Chondrocyte (in vitro differentiated cells): ENCODE data around the gene GP1BA. TPM values are rescaled to one million over a fixed set of nuclear protein-coding genes. Genes with fewer than 3 reads are reported as not detected.

Source experiments
- DNase-seq: peaks from one replicate; pipeline ENCODE4 v3.0.0; 2021; ENCODE audit warnings: mixed read lengths, low spot score
- H3K27ac Mint-ChIP-seq: one replicate; pipeline ENCODE4 v1.8.0; 2021; ENCODE audit warnings: mild to moderate bottlenecking, moderate library complexity, mixed read lengths; ENCODE audit not compliant: unreplicated experiment
- H3K27me3 Mint-ChIP-seq: 2 replicates; pipeline ENCODE4 v1.8.0; 2021; ENCODE audit warnings: low read depth, mixed read lengths
- H3K36me3 Mint-ChIP-seq: 2 replicates; pipeline ENCODE4 v1.8.0; 2021; ENCODE audit warnings: low read depth, mixed read lengths
- H3K4me1 Mint-ChIP-seq: 2 replicates; pipeline ENCODE4 v1.8.0; 2021; ENCODE audit warnings: low read depth, mild to moderate bottlenecking, mixed read lengths
- H3K4me3 Mint-ChIP-seq: one replicate; pipeline ENCODE4 v1.8.0; 2021; ENCODE audit warnings: mild to moderate bottlenecking, moderate library complexity, mixed read lengths; ENCODE audit not compliant: unreplicated experiment
- H3K9me3 Mint-ChIP-seq: 2 replicates; pipeline ENCODE4 v1.8.0; 2021; ENCODE audit warnings: low read depth, mixed read lengths
- total RNA-seq: library from RNA; stranded (reverse); gene quantifications from 3 replicates; pipeline ENCODE4 v1.2.1, GENCODE V29; 2021
- TF ChIP-seq, protein P1 (sequence below): fragments of 200-600 bp; sonication (generic); IDR thresholded peaks from 2 replicates; pipeline ENCODE4 v1.5.0; 2021; ENCODE audit warnings: antibody characterized with exemption, mild to moderate bottlenecking, moderate library complexity

The GP1BA gene
- total RNA-seq, 1 donor from 2014 or later, result not detected

DNA sequence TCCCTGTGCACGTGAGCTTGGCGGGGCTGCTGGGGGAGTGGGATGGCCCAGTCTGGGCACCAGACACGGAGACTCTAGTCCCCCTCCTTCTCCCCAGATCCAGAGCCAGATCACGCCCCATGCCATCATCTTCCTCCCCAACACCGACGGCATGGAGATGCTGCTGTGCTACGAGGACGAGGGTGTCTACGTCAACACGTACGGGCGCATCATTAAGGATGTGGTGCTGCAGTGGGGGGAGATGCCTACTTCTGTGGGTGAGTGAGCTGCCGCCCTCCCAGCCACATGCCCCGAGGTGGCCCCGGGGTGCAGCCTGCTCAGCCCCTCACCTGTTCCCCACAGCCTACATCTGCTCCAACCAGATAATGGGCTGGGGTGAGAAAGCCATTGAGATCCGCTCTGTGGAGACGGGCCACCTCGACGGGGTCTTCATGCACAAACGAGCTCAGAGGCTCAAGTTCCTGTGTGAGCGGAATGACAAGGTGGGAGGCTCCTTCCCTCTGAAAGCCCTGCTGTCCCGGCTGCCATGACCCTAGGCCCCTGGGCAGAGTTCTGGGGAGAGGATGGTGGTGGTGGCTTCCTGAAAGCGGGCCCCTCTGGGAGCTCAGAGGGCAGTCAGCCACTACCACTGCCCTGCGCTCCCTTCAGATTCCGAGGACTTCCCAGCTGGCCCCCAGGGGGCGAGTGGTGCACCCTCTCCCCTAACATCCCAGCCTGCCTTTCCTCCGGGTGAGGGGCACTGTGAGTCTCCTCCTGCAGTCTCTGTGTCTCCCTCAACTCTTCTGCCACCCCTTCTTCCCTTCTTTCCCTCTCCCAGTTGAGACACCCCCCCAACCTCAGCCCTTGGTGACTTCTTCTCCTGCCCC is 35.5 kb upstream of the GP1BA start:
- TF ChIP-seq, protein P1, sequence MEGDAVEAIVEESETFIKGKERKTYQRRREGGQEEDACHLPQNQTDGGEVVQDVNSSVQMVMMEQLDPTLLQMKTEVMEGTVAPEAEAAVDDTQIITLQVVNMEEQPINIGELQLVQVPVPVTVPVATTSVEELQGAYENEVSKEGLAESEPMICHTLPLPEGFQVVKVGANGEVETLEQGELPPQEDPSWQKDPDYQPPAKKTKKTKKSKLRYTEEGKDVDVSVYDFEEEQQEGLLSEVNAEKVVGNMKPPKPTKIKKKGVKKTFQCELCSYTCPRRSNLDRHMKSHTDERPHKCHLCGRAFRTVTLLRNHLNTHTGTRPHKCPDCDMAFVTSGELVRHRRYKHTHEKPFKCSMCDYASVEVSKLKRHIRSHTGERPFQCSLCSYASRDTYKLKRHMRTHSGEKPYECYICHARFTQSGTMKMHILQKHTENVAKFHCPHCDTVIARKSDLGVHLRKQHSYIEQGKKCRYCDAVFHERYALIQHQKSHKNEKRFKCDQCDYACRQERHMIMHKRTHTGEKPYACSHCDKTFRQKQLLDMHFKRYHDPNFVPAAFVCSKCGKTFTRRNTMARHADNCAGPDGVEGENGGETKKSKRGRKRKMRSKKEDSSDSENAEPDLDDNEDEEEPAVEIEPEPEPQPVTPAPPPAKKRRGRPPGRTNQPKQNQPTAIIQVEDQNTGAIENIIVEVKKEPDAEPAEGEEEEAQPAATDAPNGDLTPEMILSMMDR, result no peak
- no peak overlapping the region for H3K27ac Mint-ChIP-seq
- H3K36me3 Mint-ChIP-seq, result peaks cover 26% of the 10 kb centered on the region
- DNase-seq, result peak; percentile 72
- no peaks in the 10 kb centered on the region for H3K9me3 Mint-ChIP-seq
- H3K4me1 Mint-ChIP-seq, result no peaks in the 10 kb centered on the region
- H3K27me3 Mint-ChIP-seq, result no peaks in the 10 kb centered on the region
- no peak overlapping the region for H3K4me3 Mint-ChIP-seq

DNA sequence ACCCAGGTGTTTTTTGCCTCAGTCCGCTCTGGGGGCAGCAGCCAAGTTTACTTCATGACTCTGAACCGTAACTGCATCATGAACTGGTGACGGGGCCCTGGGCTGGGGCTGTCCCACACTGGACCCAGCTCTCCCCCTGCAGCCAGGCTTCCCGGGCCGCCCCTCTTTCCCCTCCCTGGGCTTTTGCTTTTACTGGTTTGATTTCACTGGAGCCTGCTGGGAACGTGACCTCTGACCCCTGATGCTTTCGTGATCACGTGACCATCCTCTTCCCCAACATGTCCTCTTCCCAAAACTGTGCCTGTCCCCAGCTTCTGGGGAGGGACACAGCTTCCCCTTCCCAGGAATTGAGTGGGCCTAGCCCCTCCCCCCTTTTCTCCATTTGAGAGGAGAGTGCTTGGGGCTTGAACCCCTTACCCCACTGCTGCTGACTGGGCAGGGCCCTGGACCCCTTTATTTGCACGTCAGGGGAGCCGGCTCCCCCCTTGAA is 34.8 kb upstream of the GP1BA start:
- no peak for DNase-seq
- Mint-ChIP-seq H3K36me3 (peaks cover 26% of the 10 kb centered on the region), H3K27me3 (no peaks in the 10 kb centered on the region), H3K27ac (no peak overlapping the region), H3K4me1 (no peaks in the 10 kb centered on the region), H3K4me3 (no peak overlapping the region), H3K9me3 (no peaks in the 10 kb centered on the region)
- TF ChIP-seq, protein P1, result no peak

DNA sequence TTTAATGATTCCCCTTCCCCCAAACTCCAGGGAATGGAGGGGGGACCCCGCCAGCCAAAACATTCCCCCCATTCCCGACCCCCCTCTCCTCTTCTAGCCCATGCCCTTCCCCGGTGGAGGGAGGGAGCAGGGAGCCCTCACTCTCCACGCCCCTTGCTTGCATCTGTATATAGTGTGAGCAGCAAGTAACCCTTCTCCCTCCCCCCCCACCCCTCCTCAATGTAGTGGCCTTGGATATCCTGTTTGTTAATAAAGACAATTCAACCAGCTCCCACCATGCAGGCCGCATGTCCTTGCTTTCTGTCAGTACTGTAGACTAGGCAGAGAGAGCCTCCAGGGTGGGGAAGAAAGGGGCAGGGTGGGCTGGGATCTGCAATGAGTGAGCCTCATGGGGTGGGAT is 34.3 kb upstream of the GP1BA start:
- no peak for DNase-seq
- no peak overlapping the region for H3K27ac Mint-ChIP-seq
- no peaks in the 10 kb centered on the region for H3K4me1 Mint-ChIP-seq
- H3K4me3 Mint-ChIP-seq, result no peak overlapping the region
- TF ChIP-seq, protein P1, result no peak
- H3K27me3 Mint-ChIP-seq, result no peaks in the 10 kb centered on the region
- no peaks in the 10 kb centered on the region for H3K9me3 Mint-ChIP-seq
- H3K36me3 Mint-ChIP-seq, result peaks cover 23% of the 10 kb centered on the region

DNA sequence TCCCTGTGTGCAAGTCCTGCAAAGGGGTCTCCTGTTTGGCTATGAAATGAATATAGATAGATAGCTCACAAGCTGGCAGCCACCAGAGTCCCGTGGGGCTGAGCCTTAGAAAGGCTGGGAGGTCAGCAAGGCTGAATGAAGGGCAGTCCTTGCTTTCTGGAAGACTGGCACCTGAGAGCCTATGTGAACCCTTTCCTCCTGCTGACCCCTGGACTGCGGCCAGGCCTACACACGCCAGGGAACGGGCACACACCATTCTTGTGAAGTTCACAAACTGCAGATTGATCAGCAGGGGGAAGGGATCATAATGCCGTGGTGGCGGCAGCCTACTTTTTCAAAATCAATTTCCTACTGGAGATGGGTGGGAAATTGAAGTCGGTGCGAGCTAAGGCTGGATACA is 33.7 kb upstream of the GP1BA start:
- no peak for DNase-seq
- Mint-ChIP-seq H3K36me3 (peaks cover 23% of the 10 kb centered on the region), H3K27me3 (no peaks in the 10 kb centered on the region), H3K27ac (no peak overlapping the region), H3K4me3 (no peak overlapping the region), H3K9me3 (no peaks in the 10 kb centered on the region), H3K4me1 (peaks cover 2% of the 10 kb centered on the region)
- TF ChIP-seq, protein P1, result no peak

DNA sequence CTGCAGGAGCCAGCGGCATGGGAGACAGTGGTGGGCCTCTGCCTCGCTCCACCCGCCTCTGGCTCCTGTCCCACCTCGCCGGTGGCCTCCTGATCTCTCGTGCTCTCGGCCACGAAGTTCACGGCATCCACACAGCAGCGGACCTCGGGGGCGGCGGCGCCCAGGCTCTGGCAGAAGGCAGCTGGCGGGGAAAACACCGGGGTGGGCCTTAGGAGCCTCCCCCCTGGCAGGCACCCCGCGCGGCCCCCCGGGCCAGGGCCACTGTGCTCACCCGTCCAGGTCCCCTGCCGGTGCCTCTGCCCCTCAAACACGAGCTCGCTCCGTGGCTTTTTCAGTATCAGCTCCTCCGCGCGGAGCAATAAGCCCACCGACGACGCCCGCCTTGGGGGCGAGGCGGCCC is 33.1 kb upstream of the GP1BA start:
- no peak overlapping the region for H3K4me3 Mint-ChIP-seq
- no peaks in the 10 kb centered on the region for H3K9me3 Mint-ChIP-seq
- no peak overlapping the region for H3K27ac Mint-ChIP-seq
- peaks cover 23% of the 10 kb centered on the region for H3K36me3 Mint-ChIP-seq
- no peak for DNase-seq
- H3K27me3 Mint-ChIP-seq, result no peaks in the 10 kb centered on the region
- peaks cover 4% of the 10 kb centered on the region for H3K4me1 Mint-ChIP-seq
- TF ChIP-seq, protein P1, result no peak
